ENCODE measurements around the gene ATF7.

The ATF7 gene

DNA sequence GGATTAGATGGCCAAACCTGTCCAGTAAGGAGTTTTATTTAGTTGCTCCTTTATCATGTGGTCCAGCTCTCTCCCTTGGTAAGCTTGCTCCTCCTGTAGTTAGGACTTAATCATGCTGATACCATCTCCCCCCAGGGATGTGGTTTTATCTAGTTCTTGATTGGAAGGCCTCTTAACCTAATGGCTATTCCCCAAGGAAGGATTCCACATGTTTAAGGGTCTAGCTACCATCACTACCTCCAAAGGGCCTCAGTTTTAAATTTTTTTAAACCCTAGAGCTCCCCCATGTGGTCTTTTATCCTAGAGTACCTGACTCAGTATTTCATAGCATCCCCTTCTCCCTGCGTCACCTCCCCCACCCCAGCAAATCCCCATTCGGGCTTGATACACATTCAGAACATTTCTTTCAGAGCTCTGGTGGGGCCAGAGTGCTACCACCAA lies 149.4 kb downstream of the ATF7 start:
- no peak overlapping the region for H3K4me3 ChIP-seq (ENCODE audit: low read length)
- no peak for DNase-seq (ENCODE audit: low read depth)
- TF ChIP-seq, protein P1, sequence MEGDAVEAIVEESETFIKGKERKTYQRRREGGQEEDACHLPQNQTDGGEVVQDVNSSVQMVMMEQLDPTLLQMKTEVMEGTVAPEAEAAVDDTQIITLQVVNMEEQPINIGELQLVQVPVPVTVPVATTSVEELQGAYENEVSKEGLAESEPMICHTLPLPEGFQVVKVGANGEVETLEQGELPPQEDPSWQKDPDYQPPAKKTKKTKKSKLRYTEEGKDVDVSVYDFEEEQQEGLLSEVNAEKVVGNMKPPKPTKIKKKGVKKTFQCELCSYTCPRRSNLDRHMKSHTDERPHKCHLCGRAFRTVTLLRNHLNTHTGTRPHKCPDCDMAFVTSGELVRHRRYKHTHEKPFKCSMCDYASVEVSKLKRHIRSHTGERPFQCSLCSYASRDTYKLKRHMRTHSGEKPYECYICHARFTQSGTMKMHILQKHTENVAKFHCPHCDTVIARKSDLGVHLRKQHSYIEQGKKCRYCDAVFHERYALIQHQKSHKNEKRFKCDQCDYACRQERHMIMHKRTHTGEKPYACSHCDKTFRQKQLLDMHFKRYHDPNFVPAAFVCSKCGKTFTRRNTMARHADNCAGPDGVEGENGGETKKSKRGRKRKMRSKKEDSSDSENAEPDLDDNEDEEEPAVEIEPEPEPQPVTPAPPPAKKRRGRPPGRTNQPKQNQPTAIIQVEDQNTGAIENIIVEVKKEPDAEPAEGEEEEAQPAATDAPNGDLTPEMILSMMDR (IDR thresholded peaks at IDR 0.05; ENCODE audit: insufficient read depth, low read depth, low read length, missing control alignments) = no peak

DNA sequence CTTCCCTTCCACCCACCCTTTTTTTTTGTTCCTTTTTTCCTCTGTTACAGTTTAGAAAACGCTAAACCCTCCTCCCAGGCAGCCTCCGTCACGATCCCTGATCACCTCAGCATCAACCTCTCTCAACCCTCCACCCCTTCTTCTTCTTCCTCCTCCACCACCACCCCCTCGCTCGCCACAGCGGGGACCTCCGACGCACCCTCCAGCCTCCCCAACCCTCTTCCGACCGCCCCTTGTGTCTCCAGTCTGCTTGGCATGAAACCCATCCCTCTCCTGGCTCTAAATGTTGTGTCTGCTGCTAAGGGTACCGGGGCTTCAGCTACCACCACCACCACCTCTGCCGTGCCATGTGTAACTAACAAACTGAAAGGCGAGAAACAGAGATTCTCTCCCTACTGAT lies 151.4 kb downstream of the ATF7 start:
- no peak overlapping the region for H3K4me3 ChIP-seq (ENCODE audit: low read length)
- no peak for DNase-seq (ENCODE audit: low read depth)
- TF ChIP-seq, protein P1 (IDR thresholded peaks at IDR 0.05; ENCODE audit: insufficient read depth, low read depth, low read length, missing control alignments) = no peak

DNA sequence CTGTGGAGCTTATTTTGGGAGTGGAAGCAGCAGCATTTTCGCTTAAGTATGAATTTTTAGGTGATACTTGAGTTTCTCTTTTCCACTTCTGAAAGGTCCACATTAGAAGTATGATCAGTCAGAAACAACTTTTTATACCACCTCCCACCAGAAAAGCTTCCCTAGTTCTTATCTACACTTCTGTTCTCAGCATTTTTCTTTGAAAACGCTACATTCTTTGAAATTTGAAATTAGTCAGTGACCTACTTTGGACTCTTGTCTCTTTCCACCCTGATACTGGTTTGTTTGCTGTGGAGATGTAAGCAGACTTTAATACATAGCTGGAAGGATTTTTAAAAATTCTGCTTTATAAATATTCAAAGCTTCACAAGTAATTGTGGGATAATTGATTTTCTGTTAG lies 152.1 kb downstream of the ATF7 start:
- TF ChIP-seq, protein P1 (IDR thresholded peaks at IDR 0.05; ENCODE audit: insufficient read depth, low read depth, low read length, missing control alignments) = no peak
- no peak for DNase-seq (ENCODE audit: low read depth)
- no peak overlapping the region for H3K4me3 ChIP-seq (ENCODE audit: low read length)

DNA sequence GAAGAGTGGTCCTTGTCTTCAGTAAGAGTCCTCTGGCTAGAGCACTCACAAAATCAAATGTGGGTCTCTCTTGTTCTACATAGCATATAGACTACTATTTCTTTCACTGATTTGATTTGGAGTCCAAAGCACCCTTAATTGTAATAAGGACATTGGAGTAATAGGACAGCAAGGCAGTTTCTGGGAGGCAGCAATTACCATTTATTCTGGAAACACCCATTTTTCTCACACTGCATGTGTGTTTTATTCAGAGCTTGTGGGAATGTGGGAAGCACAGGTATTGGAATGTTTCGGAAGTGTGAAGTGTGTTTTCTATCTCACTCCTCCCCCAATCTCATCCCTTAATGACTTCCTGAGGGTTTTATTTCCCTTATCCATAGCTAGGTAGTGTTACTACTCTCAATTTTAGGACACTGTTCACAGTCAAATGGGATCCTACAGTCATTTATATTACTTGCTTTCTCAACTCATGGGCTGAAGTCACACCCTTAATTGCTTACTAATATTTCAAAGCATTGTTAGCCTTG lies 154.1 kb downstream of the ATF7 start:
- TF ChIP-seq, protein P1 (IDR thresholded peaks at IDR 0.05; ENCODE audit: insufficient read depth, low read depth, low read length, missing control alignments) = no peak
- no peak for DNase-seq (ENCODE audit: low read depth)
- no peak overlapping the region for H3K4me3 ChIP-seq (ENCODE audit: low read length)

DNA sequence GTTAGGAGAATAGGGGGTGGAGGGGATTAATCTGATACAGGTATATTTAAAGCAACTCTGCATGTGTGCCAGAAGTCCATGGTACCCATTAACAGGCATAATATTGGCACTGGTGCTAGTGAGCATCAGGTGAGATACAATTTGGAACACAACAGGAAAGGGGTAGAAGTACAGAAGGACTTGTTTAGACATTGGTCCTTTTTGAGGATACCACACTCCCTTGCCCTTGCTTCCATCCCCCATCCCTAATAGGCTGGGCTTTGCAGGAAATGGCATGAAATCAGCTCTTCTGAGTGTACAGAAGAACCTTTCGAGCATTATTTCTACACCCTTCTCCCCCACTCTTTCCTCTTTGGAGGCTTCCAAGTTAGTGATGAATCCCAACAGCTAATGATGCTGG lies 157.9 kb downstream of the ATF7 start:
- no peak overlapping the region for H3K4me3 ChIP-seq (ENCODE audit: low read length)
- DNase-seq (ENCODE audit: low read depth) = no peak
- TF ChIP-seq, protein P1 (IDR thresholded peaks at IDR 0.05; ENCODE audit: insufficient read depth, low read depth, low read length, missing control alignments) = no peak

DNA sequence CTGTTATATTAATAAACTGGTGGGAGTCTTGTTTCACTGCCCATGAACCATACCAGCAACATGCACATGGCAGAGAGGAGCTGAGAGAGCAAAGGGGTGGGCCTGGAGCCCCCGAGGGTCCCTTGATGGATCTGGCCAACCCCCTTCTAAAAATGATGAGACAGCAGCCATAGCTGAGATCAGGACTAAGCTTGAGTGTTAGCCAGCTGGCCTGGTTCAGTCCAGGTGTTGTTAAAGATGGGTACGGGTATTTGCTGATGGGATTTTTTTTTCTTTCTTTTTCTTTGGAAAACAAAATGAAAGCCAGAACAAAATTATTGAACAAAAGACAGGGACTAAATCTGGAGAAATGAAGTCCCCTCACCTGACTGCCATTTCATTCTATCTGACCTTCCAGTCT lies 158.3 kb downstream of the ATF7 start:
- no peak for DNase-seq (ENCODE audit: low read depth)
- H3K4me3 ChIP-seq (ENCODE audit: low read length) = no peak overlapping the region
- TF ChIP-seq, protein P1 (IDR thresholded peaks at IDR 0.05; ENCODE audit: insufficient read depth, low read depth, low read length, missing control alignments) = no peak

DNA sequence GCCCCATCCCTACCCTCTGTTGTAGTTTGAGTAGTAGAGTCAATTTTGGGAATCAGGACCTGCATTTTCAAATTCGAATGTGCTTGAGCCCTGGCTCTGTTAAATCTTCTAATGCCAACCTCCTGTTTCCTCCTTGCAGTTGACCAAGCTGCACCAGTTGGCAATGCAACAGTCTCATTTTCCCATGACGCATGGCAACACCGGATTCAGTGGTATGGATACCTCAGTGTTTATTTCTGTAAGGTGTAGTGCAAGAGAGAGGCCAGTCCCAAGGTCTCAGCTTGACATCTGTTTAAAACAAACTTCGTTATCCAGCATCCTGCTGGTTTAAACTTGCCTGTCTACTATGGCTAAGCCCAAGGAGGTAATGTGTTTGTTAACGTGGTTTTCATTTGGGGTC lies 159.1 kb downstream of the ATF7 start:
- no peak overlapping the region for H3K4me3 ChIP-seq (ENCODE audit: low read length)
- DNase-seq (ENCODE audit: low read depth) = no peak
- TF ChIP-seq, protein P1 (IDR thresholded peaks at IDR 0.05; ENCODE audit: insufficient read depth, low read depth, low read length, missing control alignments) = no peak
